Measurements from ENCODE around the gene CBX7.

CBX7 gene

DNA sequence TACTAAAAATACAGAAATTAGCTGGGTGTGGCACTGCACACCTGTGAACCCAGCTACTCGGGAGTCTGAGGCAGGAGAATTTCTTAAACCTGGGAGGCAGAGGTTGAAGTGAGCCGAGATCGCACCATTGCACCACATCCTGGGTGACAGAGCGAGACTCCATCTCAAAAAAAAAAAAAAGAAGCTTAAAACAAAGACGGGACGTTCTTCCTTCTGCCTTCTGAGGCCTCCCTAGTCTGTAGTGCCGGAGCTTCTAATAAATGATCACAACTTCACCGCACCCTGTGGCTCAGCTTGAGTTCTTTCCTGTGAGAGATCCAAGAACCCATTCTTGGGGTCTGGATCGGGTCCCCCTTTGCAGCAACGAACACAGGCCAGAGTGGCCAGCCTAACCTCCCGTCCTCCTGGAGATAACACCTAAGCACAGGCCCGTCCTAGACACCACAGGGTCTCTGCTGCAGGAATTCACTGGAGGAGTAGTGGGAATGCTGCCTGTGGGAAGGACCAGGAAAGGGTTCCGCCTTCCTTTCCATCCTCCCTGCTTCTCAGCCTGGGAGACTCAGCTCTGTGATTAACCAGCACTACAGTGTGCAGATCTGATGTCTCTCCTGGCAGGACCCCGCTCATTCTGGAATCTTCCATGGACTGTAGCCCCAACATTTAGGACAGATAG lies 57.6 kb downstream of the CBX7 start:
- DNase-seq (ENCODE audit: low read depth in 2 of 3, low spot score in 2 of 3), result no peak

DNA sequence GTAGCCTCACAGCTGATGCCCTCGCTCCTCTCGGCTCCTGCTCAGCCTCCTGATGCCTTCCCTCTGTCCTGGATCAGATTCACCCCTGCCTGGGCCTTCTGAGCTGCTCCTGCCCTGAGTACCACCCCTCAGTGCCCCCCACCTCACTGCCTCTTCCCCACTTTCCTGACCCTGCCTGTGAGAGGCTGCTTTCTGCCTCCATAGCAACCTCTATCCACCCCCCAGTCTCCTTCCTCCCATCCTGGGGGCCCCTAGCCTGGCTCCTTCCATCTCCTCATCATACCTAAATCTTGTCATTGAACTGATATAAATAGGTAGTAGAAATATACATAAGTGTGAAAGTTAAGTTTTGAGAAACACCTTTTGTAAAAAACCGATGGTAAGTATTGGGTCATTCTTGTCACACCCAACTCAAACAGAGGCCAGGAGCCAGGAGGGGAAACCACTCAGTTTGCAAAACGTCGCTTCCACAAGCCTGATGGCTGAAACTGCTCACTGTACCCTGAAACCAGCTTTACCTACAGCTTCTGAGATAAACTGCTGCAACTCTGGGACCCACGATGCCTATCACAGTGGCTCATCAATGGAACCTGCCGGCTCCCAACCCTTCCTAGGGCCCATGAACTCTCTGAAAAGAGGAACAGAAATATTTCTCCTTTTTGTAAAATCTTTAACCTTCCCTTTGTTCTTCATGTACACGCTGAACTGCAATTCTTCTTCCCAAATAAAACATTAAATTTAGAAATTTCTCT lies 60.2 kb downstream of the CBX7 start:
- no peak for DNase-seq (ENCODE audit: low read depth in 2 of 3, low spot score in 2 of 3)

GRCh38 chr22:39091126-39092081 lies 61.1 kb downstream of the CBX7 start:
- no peak for DNase-seq (ENCODE audit: low read depth in 2 of 3, low spot score in 2 of 3)

GRCh38 chr22:39090426-39091064 lies 61.9 kb downstream of the CBX7 start:
- peak; percentile 61 to 86 (median 62) for DNase-seq (ENCODE audit: low read depth in 2 of 3, low spot score in 2 of 3)

DNA sequence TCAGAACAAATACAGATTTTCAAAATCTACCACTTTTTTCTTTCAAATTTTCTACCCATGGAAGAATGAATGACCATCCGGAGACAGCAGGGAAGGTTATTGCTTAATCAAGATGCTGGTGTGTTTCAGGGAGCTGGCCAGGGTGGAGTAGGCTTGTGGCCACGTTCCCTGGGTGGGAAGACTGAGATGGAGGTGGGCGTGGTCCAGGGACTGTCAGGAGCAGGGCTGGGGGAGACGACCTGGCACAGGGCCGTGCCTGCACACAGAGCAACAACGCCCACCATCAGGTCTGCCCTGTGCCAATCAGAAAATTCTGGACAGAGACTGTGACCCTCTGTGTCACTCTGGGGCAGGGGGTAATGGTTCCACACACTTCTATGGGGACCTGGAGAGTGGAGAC lies 62.6 kb downstream of the CBX7 start:
- DNase-seq (ENCODE audit: low read depth in 2 of 3, low spot score in 2 of 3), result no peak

DNA sequence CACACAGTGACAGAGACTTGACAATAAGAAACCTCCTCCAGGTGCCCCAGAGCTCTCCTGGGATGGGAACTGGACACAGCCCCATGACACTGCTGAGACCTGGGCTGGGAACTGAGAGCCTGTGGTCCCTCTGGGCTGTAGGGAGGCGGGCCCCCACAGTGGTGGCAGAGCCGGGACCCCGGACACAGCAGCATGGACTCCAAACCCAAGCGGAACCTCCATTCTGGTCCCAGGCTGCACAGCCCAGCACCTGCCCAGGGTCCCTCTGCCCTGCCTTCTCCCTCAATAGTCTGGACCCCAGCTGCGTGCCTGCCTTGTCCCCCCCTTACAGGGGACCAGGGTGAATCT lies 63.8 kb downstream of the CBX7 start:
- no peak for DNase-seq (ENCODE audit: low read depth in 2 of 3, low spot score in 2 of 3)

GRCh38 chr22:39087881-39088684 lies 64.4 kb downstream of the CBX7 start:
- DNase-seq (ENCODE audit: low read depth in 2 of 3, low spot score in 2 of 3), result no peak

DNA sequence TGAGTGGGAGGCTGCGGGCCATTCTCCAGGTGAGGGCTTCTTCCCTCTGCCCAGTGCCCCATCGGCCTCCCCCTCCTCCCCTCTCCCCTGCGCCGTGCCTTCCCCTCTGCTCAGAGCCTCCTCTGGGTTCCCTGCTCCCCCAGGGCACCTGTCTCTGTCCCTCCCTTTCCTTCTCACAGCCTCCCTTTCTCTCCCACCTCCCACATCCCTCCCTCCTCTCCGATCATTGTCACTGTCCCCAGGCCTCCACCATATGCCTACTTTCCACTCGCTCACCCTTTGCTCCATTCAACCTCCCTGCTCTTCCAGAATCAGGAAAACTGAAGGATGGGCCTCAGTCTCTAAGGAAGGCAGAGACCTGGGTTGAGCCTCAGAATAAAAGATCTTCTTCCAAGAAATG lies 65.4 kb downstream of the CBX7 start:
- no peak for DNase-seq (ENCODE audit: low read depth in 2 of 3, low spot score in 2 of 3)

DNA sequence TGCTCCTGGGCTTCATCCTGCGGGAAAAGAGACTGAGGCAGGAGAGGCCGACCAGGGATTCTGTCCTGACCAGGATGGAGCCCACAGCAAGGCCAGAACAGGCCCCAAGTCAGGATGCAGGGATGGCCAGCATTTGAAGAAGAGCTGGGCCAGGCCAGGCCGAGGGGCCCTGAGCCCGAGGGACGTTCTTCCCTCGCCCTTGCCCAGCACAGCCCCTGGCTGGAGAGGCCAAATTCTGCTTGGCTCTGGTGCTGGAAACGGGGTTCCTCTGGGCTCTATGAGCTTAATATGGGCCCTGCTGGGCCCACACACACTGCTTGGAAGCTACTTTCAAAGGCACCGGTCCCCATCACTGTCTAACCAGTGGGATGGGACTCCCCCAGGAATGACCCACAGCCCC lies 67.8 kb downstream of the CBX7 start:
- DNase-seq (ENCODE audit: low read depth in 2 of 3, low spot score in 2 of 3), result no peak

- no peak for DNase-seq (ENCODE audit: low read depth in 2 of 3, low spot score in 2 of 3)
Observed at GRCh38 chr22:39083212-39084165, 69.0 kb downstream of the CBX7 start.

DNA sequence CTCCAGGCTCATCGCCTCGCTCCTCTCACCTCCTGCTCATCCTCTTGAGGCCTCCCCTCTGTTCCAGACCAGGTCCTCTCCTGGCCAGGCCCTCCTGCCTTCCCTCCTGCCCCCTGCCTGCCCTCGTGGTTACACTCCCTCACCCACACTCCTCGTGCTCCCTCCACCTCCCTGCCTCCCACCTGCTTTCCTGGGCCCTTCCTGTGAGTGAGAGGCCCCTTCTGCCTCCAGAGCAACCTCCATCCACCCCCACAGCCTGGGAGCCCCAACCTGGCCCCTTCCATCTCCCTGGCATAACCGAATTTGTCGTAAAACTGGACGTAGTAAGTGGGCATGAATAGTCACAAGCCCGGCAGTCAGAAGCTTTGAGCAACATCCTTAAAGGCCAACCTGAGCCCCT lies 70.9 kb downstream of the CBX7 start:
- DNase-seq (ENCODE audit: low read depth in 2 of 3, low spot score in 2 of 3), result no peak

- no peak for DNase-seq (ENCODE audit: low read depth in 2 of 3, low spot score in 2 of 3)
Observed at GRCh38 chr22:39081016-39081415, 71.5 kb downstream of the CBX7 start.

All from activated CD8-positive, alpha-beta memory T cell treated with anti-CD3 and anti-CD28 coated beads for 48 hours (primary cell).